ENCODE results near the gene DUSP6. TPM values are rescaled to one million over a fixed set of nuclear protein-coding genes. Genes with fewer than 3 reads are reported as not detected.

The DUSP6 gene
- polyA plus RNA-seq, 4 donors: 10.3 to 81.0 (median 24.1) TPM

GRCh38 chr12:89379839-89380467, 27.7 kb upstream of the DUSP6 start:
- WGBS, 3 donors: 64 to 77% (median 70%) methylated on average over 5 of the region's 5 CpGs
- Histone ChIP-seq H3K36me3 (ENCODE audit: control insufficient read depth in 3 of 3, insufficient read depth in 2 of 3, low read depth in 1 of 3, low read length in 3 of 3) (no peaks in the 10 kb centered on the region), H3K9me3 (ENCODE audit: control insufficient read depth in 2 of 2, insufficient read depth in 1 of 2, low read depth in 1 of 2, low read length in 1 of 2) (no peaks in the 10 kb centered on the region), H3K4me1 (ENCODE audit: control insufficient read depth in 3 of 3, insufficient read depth in 2 of 3, low read depth in 1 of 3, low read length in 2 of 3) (peaks cover 8 to 87% (median 16%) of the 10 kb centered on the region in 3 donors), H3K27me3 (ENCODE audit: control insufficient read depth in 3 of 3, insufficient read depth in 3 of 3, low read length in 3 of 3) (no peaks in the 10 kb centered on the region), H3K27ac (ENCODE audit: low read depth in 1 of 3, low read length in 2 of 3) (peak overlapping the region in 2 of 3 donors; percentile 18 to 87), H3K4me3 (ENCODE audit: low read depth in 1 of 3, low read length in 3 of 3) (no peak overlapping the region)
- DNase-seq (no peak), FAIRE-seq (no peak)

GRCh38 chr12:89379148-89379838, 27.0 kb upstream of the DUSP6 start:
- H3K27ac ChIP-seq (ENCODE audit: low read depth in 1 of 3, low read length in 2 of 3): peak overlapping the region in 2 of 3 donors; percentile 18 to 87
- peaks cover 8 to 85% (median 13%) of the 10 kb centered on the region in 3 donors for H3K4me1 ChIP-seq (ENCODE audit: control insufficient read depth in 3 of 3, insufficient read depth in 2 of 3, low read depth in 1 of 3, low read length in 2 of 3)
- FAIRE-seq (no peak), DNase-seq (peak; percentile 53 to 84)
- H3K27me3 ChIP-seq (ENCODE audit: control insufficient read depth in 3 of 3, insufficient read depth in 3 of 3, low read length in 3 of 3): no peaks in the 10 kb centered on the region
- H3K36me3 ChIP-seq (ENCODE audit: control insufficient read depth in 3 of 3, insufficient read depth in 2 of 3, low read depth in 1 of 3, low read length in 3 of 3): no peaks in the 10 kb centered on the region
- H3K4me3 ChIP-seq (ENCODE audit: low read depth in 1 of 3, low read length in 3 of 3): no peak overlapping the region
- WGBS, 3 donors: 43 to 72% (median 59%) methylated on average over 6 of the region's 6 CpGs
- H3K9me3 ChIP-seq (ENCODE audit: control insufficient read depth in 2 of 2, insufficient read depth in 1 of 2, low read depth in 1 of 2, low read length in 1 of 2): no peaks in the 10 kb centered on the region

GRCh38 chr12:89376844-89377243, 24.5 kb upstream of the DUSP6 start:
- Histone ChIP-seq H3K4me3 (ENCODE audit: low read depth in 1 of 3, low read length in 3 of 3) (no peak overlapping the region), H3K4me1 (ENCODE audit: control insufficient read depth in 3 of 3, insufficient read depth in 2 of 3, low read depth in 1 of 3, low read length in 2 of 3) (peaks cover 3 to 86% (median 8%) of the 10 kb centered on the region in 3 donors), H3K27ac (ENCODE audit: low read depth in 1 of 3, low read length in 2 of 3) (peak overlapping the region; percentile 74 to 90 (median 89)), H3K36me3 (ENCODE audit: control insufficient read depth in 3 of 3, insufficient read depth in 2 of 3, low read depth in 1 of 3, low read length in 3 of 3) (no peaks in the 10 kb centered on the region), H3K27me3 (ENCODE audit: control insufficient read depth in 3 of 3, insufficient read depth in 3 of 3, low read length in 3 of 3) (no peaks in the 10 kb centered on the region), H3K9me3 (ENCODE audit: control insufficient read depth in 2 of 2, insufficient read depth in 1 of 2, low read depth in 1 of 2, low read length in 1 of 2) (no peaks in the 10 kb centered on the region)
- DNase-seq: no peak
- WGBS, 3 donors: 78 to 92% (median 85%) methylated on average over 2 of the region's 2 CpGs
- no peak for FAIRE-seq

GRCh38 chr12:89376202-89376529, 23.9 kb upstream of the DUSP6 start:
- Histone ChIP-seq H3K4me1 (ENCODE audit: control insufficient read depth in 3 of 3, insufficient read depth in 2 of 3, low read depth in 1 of 3, low read length in 2 of 3) (peaks cover 3 to 88% (median 8%) of the 10 kb centered on the region in 3 donors), H3K27ac (ENCODE audit: low read depth in 1 of 3, low read length in 2 of 3) (peak overlapping the region; percentile 74 to 90 (median 89))
- FAIRE-seq: no peak

GRCh38 chr12:89373763-89374572, 21.7 kb upstream of the DUSP6 start:
- peaks cover 6 to 85% (median 8%) of the 10 kb centered on the region in 3 donors for H3K4me1 ChIP-seq (ENCODE audit: control insufficient read depth in 3 of 3, insufficient read depth in 2 of 3, low read depth in 1 of 3, low read length in 2 of 3)
- WGBS, 3 donors: 30 to 52% (median 43%) methylated on average over 2 of the region's 2 CpGs
- no peaks in the 10 kb centered on the region for H3K27me3 ChIP-seq (ENCODE audit: control insufficient read depth in 3 of 3, insufficient read depth in 3 of 3, low read length in 3 of 3)
- H3K36me3 ChIP-seq (ENCODE audit: control insufficient read depth in 3 of 3, insufficient read depth in 2 of 3, low read depth in 1 of 3, low read length in 3 of 3): peaks cover 0 to 6% (median 0%) of the 10 kb centered on the region in 3 donors
- H3K27ac ChIP-seq (ENCODE audit: low read depth in 1 of 3, low read length in 2 of 3): peak overlapping the region in 2 of 3 donors; percentile 33 to 76
- H3K9me3 ChIP-seq (ENCODE audit: control insufficient read depth in 2 of 2, insufficient read depth in 1 of 2, low read depth in 1 of 2, low read length in 1 of 2): no peaks in the 10 kb centered on the region
- H3K4me3 ChIP-seq (ENCODE audit: low read depth in 1 of 3, low read length in 3 of 3): no peak overlapping the region
- DNase-seq: peak in 1 of 2 donors; percentile 57
- FAIRE-seq: no peak

More at GRCh38 chr12:89376202-89376529, 23.9 kb upstream of the DUSP6 start:
- 13 to 52% (median 52%) methylated on average over 1 of the region's 1 CpG for WGBS, 3 donors
- H3K36me3 ChIP-seq (ENCODE audit: control insufficient read depth in 3 of 3, insufficient read depth in 2 of 3, low read depth in 1 of 3, low read length in 3 of 3): no peaks in the 10 kb centered on the region
- H3K9me3 ChIP-seq (ENCODE audit: control insufficient read depth in 2 of 2, insufficient read depth in 1 of 2, low read depth in 1 of 2, low read length in 1 of 2): no peaks in the 10 kb centered on the region
- H3K4me3 ChIP-seq (ENCODE audit: low read depth in 1 of 3, low read length in 3 of 3): no peak overlapping the region
- no peaks in the 10 kb centered on the region for H3K27me3 ChIP-seq (ENCODE audit: control insufficient read depth in 3 of 3, insufficient read depth in 3 of 3, low read length in 3 of 3)
- DNase-seq: no peak

GRCh38 chr12:89372584-89373370, 20.5 kb upstream of the DUSP6 start:
- peaks cover 8 to 81% (median 11%) of the 10 kb centered on the region in 3 donors for H3K4me1 ChIP-seq (ENCODE audit: control insufficient read depth in 3 of 3, insufficient read depth in 2 of 3, low read depth in 1 of 3, low read length in 2 of 3)
- peaks cover 0 to 6% (median 0%) of the 10 kb centered on the region in 3 donors for H3K36me3 ChIP-seq (ENCODE audit: control insufficient read depth in 3 of 3, insufficient read depth in 2 of 3, low read depth in 1 of 3, low read length in 3 of 3)
- H3K4me3 ChIP-seq (ENCODE audit: low read depth in 1 of 3, low read length in 3 of 3): no peak overlapping the region
- peak overlapping the region; percentile 53 to 76 (median 53) for H3K27ac ChIP-seq (ENCODE audit: low read depth in 1 of 3, low read length in 2 of 3)
- WGBS, 3 donors: 36 to 63% (median 40%) methylated on average over 6 of the region's 6 CpGs
- no peaks in the 10 kb centered on the region for H3K9me3 ChIP-seq (ENCODE audit: control insufficient read depth in 2 of 2, insufficient read depth in 1 of 2, low read depth in 1 of 2, low read length in 1 of 2)
- DNase-seq: peak; percentile 77 to 90
- FAIRE-seq: no peak
- no peaks in the 10 kb centered on the region for H3K27me3 ChIP-seq (ENCODE audit: control insufficient read depth in 3 of 3, insufficient read depth in 3 of 3, low read length in 3 of 3)

GRCh38 chr12:89370850-89371249, 18.5 kb upstream of the DUSP6 start:
- peak overlapping the region in 1 of 3 donors; percentile 76 for H3K27ac ChIP-seq (ENCODE audit: low read depth in 1 of 3, low read length in 2 of 3)
- DNase-seq (peak in 1 of 2 donors; percentile 47), FAIRE-seq (no peak)
- 69 to 77% (median 71%) methylated on average over 7 of the region's 7 CpGs for WGBS, 3 donors
- H3K4me3 ChIP-seq (ENCODE audit: low read depth in 1 of 3, low read length in 3 of 3): no peak overlapping the region
- peaks cover 5 to 64% (median 5%) of the 10 kb centered on the region in 3 donors for H3K4me1 ChIP-seq (ENCODE audit: control insufficient read depth in 3 of 3, insufficient read depth in 2 of 3, low read depth in 1 of 3, low read length in 2 of 3)
- H3K36me3 ChIP-seq (ENCODE audit: control insufficient read depth in 3 of 3, insufficient read depth in 2 of 3, low read depth in 1 of 3, low read length in 3 of 3): peaks cover 0 to 6% (median 0%) of the 10 kb centered on the region in 3 donors
- H3K9me3 ChIP-seq (ENCODE audit: control insufficient read depth in 2 of 2, insufficient read depth in 1 of 2, low read depth in 1 of 2, low read length in 1 of 2): no peaks in the 10 kb centered on the region
- no peaks in the 10 kb centered on the region for H3K27me3 ChIP-seq (ENCODE audit: control insufficient read depth in 3 of 3, insufficient read depth in 3 of 3, low read length in 3 of 3)
